Right lobe of liver (tissue), 4 donors: ENCODE data around the gene GREM2.

ENCODE experiments used
- POLR2A ChIP-seq: fragments of 450-650 bp; IDR thresholded peaks from one replicate; pipeline ENCODE4 v1.6.1; 2017; ENCODE audit warnings: antibody characterized with exemption, mild to moderate bottlenecking
- TF ChIP-seq, protein P1 (sequence below), 4 donors: fragments of 200-600 bp in 3 of 4; fragments of 450-650 bp in 1 of 4; IDR thresholded peaks; one replicate each; pipeline versions ENCODE4 v1.5.1 to v1.8.0; 2016 to 2022; ENCODE audit warnings: antibody characterized with exemption in 4 of 4, mild to moderate bottlenecking in 2 of 4
- donor health status: DM: no; HTN: no; CAD: no.
- donor health status: DM: no; HTN: no; CAD: no.
- donor health status: DM: no; HTN: yes; CAD: no.

DNA sequence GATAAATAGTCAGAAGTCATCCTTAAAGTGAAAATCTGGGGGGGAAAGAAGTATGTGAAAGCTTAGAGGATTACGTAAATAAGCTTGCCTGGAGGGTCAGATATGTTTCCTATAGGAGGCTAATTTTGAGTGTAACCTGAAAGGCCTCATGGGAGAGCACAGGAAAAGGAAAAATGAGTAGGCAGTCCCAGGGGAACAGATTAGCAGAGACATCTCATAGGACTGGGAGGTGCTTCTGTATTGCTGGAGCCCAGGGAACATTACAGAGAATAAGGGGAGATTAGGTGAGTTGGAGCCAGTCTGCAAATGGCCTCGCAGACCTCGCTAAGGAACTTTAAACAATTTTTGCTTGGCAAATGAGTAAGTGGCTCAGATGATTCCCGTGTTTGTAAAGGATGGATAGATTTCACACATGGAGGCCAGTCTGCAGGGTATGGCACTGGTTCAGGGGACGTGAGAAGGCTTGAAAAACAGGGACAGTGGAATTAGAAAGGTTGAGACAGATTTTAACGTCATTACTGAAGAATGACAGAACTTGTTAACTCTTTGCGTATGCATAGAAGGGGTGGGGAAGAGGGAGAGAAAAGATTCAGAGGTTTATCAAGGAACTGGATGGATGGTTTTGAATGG, 149.1 kb downstream of the GREM2 start:
- TF ChIP-seq, protein P1, sequence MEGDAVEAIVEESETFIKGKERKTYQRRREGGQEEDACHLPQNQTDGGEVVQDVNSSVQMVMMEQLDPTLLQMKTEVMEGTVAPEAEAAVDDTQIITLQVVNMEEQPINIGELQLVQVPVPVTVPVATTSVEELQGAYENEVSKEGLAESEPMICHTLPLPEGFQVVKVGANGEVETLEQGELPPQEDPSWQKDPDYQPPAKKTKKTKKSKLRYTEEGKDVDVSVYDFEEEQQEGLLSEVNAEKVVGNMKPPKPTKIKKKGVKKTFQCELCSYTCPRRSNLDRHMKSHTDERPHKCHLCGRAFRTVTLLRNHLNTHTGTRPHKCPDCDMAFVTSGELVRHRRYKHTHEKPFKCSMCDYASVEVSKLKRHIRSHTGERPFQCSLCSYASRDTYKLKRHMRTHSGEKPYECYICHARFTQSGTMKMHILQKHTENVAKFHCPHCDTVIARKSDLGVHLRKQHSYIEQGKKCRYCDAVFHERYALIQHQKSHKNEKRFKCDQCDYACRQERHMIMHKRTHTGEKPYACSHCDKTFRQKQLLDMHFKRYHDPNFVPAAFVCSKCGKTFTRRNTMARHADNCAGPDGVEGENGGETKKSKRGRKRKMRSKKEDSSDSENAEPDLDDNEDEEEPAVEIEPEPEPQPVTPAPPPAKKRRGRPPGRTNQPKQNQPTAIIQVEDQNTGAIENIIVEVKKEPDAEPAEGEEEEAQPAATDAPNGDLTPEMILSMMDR (IDR thresholded peaks at IDR 0.05), result no peak
- TF ChIP-seq POLR2A, result no peak
